Measurements from ENCODE around the gene ACOT8. TPM values are rescaled to one million over a fixed set of nuclear protein-coding genes. Genes with fewer than 3 reads are reported as not detected.

Gene ACOT8
- polyA plus RNA-seq, 2 of the 4 experiments (the other 2 are of a cell fraction): 14.0 to 18.5 TPM

DNA sequence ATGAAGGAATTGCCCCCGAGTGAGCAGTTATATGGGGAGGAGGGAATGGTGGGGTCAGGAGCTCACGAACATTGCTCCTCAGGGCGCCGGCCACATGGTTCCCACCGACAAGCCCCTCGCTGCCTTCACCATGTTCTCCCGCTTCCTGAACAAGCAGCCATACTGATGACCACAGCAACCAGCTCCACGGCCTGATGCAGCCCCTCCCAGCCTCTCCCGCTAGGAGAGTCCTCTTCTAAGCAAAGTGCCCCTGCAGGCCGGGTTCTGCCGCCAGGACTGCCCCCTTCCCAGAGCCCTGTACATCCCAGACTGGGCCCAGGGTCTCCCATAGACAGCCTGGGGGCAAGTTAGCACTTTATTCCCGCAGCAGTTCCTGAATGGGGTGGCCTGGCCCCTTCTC, 41.1 kb upstream of the ACOT8 start (continued):
- TF ChIP-seq HOXB5 (CRISPR knock-in tag; IDR thresholded peaks at IDR 0.05): no peak
- no peak for TF ChIP-seq GATA3 (IDR thresholded peaks at IDR 0.05; ENCODE audit: borderline replicate concordance)
- no peak for TF ChIP-seq ZNF302 (CRISPR knock-in tag; IDR thresholded peaks at IDR 0.05)
- TF ChIP-seq SREBF2 (IDR thresholded peaks at IDR 0.05): no peak
- no peak for TF ChIP-seq MAZ (IDR thresholded peaks at IDR 0.05; ENCODE audit: borderline replicate concordance, low read depth, low read length)

DNA sequence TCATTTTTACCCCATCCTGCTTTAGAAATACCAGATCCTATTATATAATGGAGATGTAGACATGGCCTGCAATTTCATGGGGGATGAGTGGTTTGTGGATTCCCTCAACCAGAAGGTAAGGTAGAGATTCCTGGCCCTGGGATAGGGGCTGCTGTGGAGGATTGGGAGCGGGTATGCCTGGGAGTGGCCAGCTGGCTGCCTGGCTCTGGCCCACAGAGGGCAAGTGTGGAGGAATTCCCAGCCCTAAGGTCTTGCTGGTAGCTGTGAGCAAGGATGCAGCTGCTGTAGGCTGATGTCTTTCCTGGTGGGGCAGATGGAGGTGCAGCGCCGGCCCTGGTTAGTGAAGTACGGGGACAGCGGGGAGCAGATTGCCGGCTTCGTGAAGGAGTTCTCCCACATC, 40.5 kb upstream of the ACOT8 start:
- ChIA-PET CTCF (interaction anchor here (1.3 to 1.7 kb wide), 3 partner anchors 65 to 99 kb away, joined by 3 to 7 read pairs (median 6); no protein-coding TSS in a partner anchor), POLR2A (no interaction called here)
- H3K4me1 ChIP-seq: no peaks in the 10 kb centered on the region; the same call in 2 of the 3 replicates
- ATAC-seq (no peak), FAIRE-seq (no peak), DNase-seq (ENCODE audit: low read depth in 1 of 2, low spot score in 1 of 2) (no peak)
- no peak overlapping the region for H3K27ac ChIP-seq
- H3K4me3 ChIP-seq: no peak overlapping the region
- H3K4me2 ChIP-seq: no peak overlapping the region
- TF ChIP-seq RARB (CRISPR knock-in tag; IDR thresholded peaks at IDR 0.05): no peak
- TF ChIP-seq, protein P1, sequence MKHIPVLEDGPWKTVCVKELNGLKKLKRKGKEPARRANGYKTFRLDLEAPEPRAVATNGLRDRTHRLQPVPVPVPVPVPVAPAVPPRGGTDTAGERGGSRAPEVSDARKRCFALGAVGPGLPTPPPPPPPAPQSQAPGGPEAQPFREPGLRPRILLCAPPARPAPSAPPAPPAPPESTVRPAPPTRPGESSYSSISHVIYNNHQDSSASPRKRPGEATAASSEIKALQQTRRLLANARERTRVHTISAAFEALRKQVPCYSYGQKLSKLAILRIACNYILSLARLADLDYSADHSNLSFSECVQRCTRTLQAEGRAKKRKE (CRISPR knock-in tag; IDR thresholded peaks at IDR 0.05; ENCODE audit: low read depth): no peak
- no peak for TF ChIP-seq JUNB (IDR thresholded peaks at IDR 0.05)
- TF ChIP-seq RNF2 (IDR thresholded peaks at IDR 0.05; ENCODE audit: borderline replicate concordance, low read depth): no peak
- no peak for TF ChIP-seq CBX2 (IDR thresholded peaks at IDR 0.05; ENCODE audit: borderline replicate concordance, low read depth)
- no peak for TF ChIP-seq PHF8 (IDR thresholded peaks at IDR 0.05; ENCODE audit: borderline replicate concordance, low read depth)
- TF ChIP-seq POLR2AphosphoS2 (conservative IDR thresholded peaks at IDR 0.05; ENCODE audit: low read length): no peak
- no peak for TF ChIP-seq CHD2 (IDR thresholded peaks at IDR 0.05; ENCODE audit: low read length, partially characterized antibody)
- TF ChIP-seq CHD4 (IDR thresholded peaks at IDR 0.05; ENCODE audit: borderline replicate concordance): no peak
- TF ChIP-seq CBX8 (IDR thresholded peaks at IDR 0.05): no peak
- no peaks in the 10 kb centered on the region for H3K9me3 ChIP-seq
- 98% methylated on average over 7 of the region's 7 CpGs for WGBS (ENCODE audit: missing lambda C conversion rate)

DNA sequence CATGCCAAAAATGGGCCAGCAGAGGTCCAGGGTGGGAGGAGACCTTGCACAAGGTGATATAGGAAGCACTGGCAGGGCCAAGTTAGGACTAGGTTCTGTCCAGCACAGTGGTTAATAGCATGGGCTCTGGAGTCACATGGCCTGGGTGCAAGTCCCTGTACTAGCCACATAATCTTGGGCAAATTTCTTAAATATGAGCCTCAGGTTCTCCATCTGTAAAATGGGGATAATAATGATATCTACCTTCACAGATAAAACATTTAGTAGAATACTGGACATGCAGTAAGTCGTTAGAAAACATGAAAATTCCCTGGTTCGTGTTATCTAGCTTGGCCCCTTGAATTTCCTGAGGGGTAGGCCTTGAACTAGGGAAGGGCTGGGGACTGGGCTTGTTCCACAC, 40.1 kb upstream of the ACOT8 start:
- no peak overlapping the region for H3K27ac ChIP-seq
- H3K4me1 ChIP-seq: peaks cover 1% of the 10 kb centered on the region; the same call in 2 of the 3 replicates
- no peak for DNase-seq (ENCODE audit: low read depth in 1 of 2, low spot score in 1 of 2)
- no peaks in the 10 kb centered on the region for H3K9me3 ChIP-seq
- no peak overlapping the region for H3K4me3 ChIP-seq
- 66% methylated on average over 2 of the region's 2 CpGs for WGBS (ENCODE audit: missing lambda C conversion rate)
- no peak for ATAC-seq
- no peak overlapping the region for H3K4me2 ChIP-seq
- POLR2A ChIA-PET: no interaction called here
- no peak for TF ChIP-seq CEBPB (IDR thresholded peaks at IDR 0.05)
- TF ChIP-seq FOXS1 (CRISPR knock-in tag; IDR thresholded peaks at IDR 0.05): no peak
- TF ChIP-seq, protein P2, sequence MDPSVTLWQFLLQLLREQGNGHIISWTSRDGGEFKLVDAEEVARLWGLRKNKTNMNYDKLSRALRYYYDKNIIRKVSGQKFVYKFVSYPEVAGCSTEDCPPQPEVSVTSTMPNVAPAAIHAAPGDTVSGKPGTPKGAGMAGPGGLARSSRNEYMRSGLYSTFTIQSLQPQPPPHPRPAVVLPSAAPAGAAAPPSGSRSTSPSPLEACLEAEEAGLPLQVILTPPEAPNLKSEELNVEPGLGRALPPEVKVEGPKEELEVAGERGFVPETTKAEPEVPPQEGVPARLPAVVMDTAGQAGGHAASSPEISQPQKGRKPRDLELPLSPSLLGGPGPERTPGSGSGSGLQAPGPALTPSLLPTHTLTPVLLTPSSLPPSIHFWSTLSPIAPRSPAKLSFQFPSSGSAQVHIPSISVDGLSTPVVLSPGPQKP (IDR thresholded peaks at IDR 0.05; ENCODE audit: low read depth, low read length): no peak
- TF ChIP-seq, protein P3, sequence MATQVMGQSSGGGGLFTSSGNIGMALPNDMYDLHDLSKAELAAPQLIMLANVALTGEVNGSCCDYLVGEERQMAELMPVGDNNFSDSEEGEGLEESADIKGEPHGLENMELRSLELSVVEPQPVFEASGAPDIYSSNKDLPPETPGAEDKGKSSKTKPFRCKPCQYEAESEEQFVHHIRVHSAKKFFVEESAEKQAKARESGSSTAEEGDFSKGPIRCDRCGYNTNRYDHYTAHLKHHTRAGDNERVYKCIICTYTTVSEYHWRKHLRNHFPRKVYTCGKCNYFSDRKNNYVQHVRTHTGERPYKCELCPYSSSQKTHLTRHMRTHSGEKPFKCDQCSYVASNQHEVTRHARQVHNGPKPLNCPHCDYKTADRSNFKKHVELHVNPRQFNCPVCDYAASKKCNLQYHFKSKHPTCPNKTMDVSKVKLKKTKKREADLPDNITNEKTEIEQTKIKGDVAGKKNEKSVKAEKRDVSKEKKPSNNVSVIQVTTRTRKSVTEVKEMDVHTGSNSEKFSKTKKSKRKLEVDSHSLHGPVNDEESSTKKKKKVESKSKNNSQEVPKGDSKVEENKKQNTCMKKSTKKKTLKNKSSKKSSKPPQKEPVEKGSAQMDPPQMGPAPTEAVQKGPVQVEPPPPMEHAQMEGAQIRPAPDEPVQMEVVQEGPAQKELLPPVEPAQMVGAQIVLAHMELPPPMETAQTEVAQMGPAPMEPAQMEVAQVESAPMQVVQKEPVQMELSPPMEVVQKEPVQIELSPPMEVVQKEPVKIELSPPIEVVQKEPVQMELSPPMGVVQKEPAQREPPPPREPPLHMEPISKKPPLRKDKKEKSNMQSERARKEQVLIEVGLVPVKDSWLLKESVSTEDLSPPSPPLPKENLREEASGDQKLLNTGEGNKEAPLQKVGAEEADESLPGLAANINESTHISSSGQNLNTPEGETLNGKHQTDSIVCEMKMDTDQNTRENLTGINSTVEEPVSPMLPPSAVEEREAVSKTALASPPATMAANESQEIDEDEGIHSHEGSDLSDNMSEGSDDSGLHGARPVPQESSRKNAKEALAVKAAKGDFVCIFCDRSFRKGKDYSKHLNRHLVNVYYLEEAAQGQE (IDR thresholded peaks at IDR 0.05): no peak
- TF ChIP-seq TP53 (CRISPR knock-in tag; IDR thresholded peaks at IDR 0.05): no peak
- TF ChIP-seq NR3C1 (IDR thresholded peaks at IDR 0.05): no peak
- no peak for TF ChIP-seq EP300 (IDR thresholded peaks at IDR 0.05)
- no peak for TF ChIP-seq TFCP2L1 (CRISPR knock-in tag; IDR thresholded peaks at IDR 0.05)
- TF ChIP-seq NPAS2 (CRISPR knock-in tag; IDR thresholded peaks at IDR 0.05; ENCODE audit: borderline replicate concordance): no peak
- TF ChIP-seq EHMT2 (IDR thresholded peaks at IDR 0.05; ENCODE audit: low read depth): no peak
- FAIRE-seq: no peak
- CTCF ChIA-PET: interaction anchor here (0.7 to 1.7 kb wide), 5 partner anchors 66 to 98 kb away, joined by 3 to 7 read pairs (median 4); no protein-coding TSS in a partner anchor

All from A549 (cell line).